SIG-M5 treated with dmso at 0.1 percent for 504 hours (cell line): ENCODE results near the gene SLC16A7.

Experiments used
- DNase-seq: peaks from one replicate; lab custom pipeline; 2025; ENCODE audit not compliant: unreplicated experiment; lab: John Stamatoyannopoulos, UW

The SLC16A7 gene

DNA sequence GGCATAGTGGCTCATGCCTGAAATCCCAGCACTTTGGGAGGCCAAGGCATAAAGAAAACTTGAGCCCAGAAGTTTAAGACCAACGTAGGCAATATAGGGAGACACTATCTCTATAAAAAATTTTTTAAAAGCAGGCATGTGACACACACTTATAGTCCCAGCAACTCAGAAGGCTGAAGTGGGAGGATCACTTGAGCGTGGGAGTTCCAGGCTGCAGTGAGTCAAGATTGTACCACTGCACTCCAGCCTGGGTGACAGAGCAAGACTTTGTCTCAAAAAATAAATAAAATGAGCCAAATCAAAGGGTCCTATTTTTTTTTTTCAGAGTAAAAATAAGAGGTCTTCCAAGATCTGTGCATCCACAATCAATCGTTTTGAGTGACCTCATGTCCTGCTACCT lies 237.6 kb downstream of the SLC16A7 start:
- DNase-seq, result no peak

DNA sequence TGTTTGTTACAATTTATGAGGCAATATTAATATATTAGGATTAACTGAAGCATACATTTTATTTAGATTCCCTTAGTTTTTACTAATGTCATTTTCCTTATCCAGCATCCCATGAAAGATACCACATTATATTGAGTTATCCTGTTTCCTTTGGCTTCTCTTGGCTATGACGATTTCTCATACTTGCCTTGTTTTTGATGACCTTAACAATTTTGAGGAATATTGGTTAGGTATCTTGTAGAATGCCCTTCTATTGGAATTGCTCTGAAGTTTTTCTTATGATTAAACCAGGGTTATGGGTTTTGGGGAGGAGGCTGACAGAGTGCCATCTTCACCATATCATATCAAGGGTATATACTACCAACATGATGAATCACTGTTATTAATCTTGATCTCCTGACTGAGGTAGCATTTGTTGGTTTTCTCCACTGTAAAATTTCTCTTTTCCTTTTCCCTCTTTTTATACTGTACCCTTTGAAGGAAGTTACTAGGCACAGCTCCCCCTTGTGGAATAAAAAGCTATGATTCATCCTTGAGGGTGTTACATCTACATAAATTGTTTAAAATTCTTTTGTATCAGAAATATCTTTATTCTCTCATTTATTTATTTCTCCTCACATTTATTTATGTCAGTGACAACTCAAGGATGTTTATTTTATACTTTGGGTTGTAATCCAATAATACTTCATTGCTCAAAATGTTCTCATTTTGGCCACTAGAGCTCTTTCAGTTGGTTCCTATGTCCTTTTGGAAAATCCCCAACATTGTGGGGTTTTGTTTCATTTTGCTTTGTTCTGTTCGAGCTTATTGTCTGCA lies 239.0 kb downstream of the SLC16A7 start:
- DNase-seq, result peak; percentile 55
